GM21723 (cell line): ENCODE results near the gene CTPS2.
"Not testable (repeated sequence)": the region's sequence is repeated elsewhere in the genome, so short reads cannot be mapped to it uniquely, and the experiment has no call there.

Experiments used
- ATAC-seq: cut with Tn5 transposase; IDR thresholded peaks from one replicate; pipeline ENCODE4 v1.9.1; 2021; ENCODE audit warnings: mild to moderate bottlenecking, moderate library complexity; ENCODE audit not compliant: unreplicated experiment

Gene CTPS2

DNA sequence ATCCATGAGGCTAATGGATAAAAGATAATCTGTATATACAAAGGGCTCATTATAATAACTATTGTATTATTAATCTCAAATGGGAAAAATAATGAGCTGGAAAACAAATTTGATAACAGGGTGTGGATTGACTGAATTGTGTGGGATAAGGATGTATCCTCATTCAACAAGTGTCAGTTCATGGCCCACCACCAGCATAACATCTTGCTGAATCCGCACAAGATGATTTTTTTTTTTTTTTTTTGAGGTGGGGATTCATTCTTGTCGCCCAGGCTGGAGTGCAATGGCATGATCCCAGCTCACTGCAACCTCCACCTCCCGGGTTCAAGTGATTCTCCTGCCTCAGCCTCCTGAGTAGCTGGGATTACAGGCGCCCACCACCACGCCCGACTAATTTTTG is 3.2 kb upstream of the CTPS2 start:
- ATAC-seq = not testable (repeated sequence)

DNA sequence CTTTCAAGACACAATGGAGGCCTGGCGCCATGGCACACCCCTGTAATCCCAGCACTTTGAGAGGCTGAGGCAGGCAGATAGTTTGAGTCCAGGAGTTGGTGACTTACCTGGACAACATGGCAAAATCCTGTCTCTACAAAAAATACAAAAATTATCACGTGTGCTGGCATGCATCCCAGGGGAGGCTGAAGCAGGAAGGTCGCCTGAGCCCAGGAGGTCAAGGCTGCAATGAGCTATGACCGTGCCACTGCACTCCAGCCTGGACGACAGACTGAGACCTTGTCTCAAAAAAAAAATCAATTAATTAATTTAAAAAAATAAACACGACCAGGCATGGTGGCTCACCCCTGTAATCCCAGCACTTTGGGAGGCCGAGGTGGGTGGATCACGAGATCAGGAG is 2.0 kb upstream of the CTPS2 start:
- no peak for ATAC-seq

DNA sequence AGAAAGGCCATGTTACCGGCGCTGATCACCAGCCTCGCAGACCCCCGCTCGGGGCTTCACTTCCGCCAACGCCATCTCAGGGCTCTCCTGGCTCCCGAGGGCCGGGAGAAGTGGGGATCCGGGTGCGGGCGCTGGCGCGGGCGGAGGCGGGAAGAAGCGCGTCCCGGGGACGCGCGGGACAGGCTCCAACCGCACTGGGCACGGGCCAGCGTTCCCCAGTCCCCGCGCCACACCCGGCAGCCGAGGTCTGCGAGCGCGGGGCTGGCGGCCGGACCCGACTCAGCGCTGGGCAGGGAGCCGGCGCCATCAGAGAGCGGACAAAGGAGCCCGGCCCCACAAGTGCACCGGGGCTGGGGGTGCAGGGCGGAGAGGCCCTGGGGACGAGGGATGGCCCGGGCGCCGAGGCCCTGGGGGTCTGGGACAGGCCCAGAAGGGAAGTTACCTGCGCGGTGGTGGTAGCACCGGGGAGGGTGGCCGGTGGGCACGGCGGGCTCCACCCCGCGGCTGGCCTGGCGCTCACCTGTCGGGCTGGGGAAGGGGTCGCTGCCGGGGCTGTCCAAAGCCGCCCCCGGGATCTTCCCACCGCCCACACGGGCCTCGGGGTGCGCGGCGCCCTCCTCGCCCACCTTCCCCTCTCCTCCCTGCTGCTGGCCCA is 449 bp downstream of the CTPS2 start:
- ATAC-seq = peak; percentile 41

DNA sequence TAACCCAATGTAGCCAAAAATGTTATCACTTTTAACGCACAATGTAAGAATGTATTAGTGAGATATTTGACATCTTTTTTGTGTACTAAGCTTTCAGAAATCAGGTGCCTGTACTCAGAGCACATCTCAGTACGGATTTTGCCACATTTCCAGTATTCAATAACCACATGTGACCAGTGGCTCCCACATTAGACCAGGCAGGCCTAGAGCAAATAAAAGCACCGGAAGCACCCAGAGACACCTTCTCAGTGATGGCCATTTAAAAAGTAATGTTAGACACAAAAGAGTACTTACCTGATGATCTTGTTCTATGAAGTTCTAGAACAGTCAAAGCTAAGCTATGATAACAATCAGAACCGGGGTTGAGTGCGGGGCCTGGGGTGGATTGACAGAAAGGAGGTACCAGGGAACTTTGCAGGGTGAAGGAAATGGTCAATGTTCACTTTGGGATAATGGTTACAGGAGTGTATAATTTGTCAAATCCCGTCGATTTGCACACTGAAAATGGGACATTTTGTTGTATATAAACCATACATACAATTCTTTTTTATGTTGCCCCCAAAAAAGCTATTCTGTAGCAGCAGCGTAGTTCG is 1.2 kb downstream of the CTPS2 start:
- ATAC-seq = peak; percentile 34

DNA sequence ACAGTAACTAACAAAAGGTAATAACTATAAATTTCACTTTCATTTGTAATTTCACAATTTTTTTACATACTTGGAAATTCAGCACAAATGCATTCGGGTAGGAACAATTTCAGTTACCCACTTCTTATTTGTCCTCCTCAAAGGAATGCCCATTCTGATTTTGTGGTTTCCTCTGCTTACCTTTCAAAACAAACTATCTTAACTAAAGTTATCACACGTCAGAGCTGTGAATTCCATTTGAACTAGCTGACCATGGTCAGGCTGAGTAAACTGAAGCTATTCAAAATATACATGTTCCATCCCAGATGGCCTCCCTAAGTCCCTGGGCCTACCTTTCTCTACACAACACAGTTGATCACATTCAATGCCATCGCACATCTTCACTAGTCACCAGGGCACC is 4.5 kb downstream of the CTPS2 start:
- ATAC-seq = no peak

DNA sequence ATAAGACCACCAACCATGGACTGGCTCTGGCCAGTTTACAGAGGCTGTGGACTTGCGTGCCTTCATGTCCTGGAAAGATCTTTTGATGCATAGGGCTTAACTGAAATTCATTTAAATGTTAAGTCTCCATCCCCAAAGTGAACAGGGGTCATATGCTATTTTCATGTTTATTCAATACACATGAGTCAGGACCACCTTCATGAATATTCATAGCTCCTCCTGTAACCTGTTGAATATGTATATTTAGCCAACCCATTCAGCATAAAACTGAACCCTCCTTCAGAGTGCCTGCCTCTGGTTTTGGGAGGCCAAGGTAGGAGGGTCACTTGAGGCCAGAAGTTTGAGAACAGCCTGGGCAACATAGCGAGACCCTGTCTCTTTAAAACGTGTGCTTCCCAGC is 7.1 kb downstream of the CTPS2 start:
- no peak for ATAC-seq

DNA sequence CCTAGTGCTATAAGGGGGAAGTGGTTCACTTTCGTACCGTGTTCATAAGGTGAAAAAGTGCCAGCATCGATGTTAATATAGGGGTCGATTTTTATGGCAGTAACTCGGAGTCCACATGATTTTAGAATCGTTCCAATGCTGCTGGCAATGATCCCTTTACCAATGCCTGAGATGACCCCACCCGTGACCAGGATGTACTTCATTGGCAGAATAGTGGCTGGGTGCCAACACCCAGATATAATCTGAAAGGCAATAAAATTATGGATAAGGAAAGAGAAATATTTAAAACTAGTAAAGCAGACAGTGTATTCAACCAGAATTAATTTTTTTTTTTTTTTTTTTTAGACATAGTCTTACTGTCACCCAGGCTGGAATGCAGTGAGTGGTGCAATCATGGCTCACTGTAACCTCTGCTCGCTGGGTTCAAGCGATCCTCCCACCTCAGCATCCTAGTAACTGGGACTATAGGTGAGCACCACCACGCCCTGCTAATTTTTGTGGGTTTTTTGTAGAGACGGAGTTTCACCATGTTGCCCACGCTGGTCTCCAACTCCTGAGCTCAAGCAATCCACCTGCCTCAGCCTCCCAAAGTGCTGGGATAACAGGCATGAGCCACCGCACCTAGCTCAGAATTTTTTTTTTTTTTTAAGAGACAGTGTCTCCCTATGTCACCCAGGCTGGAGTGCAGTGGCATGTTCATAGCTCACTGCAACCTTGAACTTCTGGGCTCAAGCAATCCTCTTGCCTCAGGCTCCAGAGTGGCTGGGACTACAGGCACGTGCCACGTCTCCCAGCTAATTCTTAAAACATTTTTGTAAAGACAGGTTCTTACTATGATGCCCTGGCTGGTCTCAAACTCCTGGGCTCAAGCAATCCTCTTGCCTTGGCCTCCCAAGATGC is 9.5 kb downstream of the CTPS2 start:
- no peak for ATAC-seq

DNA sequence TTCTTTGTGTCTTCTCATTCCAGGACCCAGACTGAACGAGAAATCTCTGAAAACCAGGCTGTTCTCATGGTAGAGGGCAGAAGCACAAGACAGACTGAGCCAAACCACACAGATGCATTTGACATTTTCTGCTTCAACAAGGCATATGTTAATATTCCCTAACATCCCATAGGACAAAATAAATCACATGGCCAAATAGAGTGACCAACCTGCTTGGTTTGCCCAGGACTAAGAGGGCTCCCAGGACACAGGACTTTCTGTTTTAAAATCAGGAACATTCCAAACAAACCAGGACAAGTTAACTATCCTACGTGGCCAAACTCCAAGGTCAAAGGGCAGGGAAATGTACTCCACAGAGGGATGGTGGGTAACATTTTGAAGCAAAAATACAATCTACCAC is 11.7 kb downstream of the CTPS2 start:
- no peak for ATAC-seq

DNA sequence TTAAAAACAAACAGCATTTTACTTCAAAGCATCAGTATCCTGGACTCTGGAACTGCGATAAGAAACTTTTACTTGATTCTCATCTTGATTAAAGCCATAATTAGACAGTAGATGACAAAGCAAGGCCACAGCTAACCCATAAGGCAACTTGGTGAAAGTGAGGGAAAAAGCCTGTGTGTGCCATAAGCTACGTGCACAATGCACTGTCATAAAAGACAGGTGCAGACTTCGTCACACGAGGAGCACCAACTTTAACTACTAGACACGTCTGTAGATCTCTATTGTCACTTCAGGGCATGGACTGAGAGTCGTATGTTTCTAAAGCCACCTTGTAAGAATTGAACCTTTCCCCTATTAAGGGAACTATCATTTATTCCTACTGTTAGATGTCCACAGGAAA is 13.1 kb downstream of the CTPS2 start:
- no peak for ATAC-seq

DNA sequence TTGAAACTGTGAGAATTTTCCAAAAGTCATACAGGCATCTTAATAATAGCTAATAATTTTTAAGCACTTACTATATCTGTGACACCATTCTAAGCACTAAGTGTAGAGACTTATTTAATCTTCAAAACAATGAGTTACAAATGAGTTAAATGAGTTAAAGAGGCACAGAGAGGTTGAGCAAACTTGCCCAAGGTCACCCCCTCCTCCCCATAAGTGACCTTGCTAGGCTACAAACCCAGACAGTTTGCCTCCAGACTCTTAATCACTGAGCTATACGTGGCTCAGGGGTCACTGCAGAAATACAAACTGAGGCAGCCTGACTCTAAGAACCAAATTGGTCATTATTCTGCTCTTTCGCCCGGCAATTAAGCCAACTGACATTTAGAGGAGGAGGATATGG is 15.5 kb downstream of the CTPS2 start:
- no peak for ATAC-seq

DNA sequence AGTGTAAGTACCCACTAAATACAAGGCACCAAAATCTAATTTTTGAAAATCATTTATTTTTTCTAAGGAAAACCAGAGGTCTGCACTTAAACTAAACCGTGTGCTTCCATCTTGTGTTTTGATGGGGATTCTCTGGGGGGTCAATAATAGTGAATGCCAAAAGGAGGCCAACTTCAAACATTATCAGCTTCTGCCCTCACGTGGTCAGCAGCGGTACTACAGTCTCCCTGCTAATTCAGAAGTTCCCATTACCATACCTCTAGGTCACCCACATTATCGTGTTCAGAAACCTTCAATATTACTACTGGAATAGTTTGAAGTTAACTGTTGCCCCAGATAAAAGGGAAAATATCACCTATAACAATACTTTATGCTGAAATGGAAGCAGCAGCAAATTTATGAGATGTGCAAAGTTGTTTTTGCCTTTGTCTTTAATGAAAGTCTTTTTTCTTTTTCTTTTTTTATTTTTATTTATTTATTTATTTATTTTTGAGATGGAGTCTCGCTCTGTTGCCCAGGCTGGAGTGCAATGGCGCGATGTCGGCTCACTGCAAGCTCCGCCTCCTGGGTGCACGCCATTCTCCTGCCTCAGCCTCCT is 17.3 kb downstream of the CTPS2 start:
- peak; percentile 62 for ATAC-seq

DNA sequence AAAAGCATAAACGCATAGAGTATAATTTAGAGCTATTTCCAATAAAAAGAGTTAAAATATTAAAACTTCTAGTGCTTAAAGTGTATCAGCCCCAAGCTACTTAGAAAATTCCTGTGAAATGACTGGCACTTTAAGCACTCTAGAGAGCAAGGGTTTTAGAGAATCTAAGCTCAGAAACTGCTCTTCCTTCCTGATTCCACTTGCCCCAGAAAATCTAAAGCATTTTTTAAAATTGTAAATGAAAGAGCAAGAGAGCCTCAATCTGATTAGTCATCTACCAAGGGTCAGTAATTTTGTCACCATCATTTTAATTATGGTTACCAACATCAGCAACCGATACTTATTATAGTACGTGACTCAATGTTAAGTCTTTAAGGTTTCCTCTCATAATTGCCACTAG is 25.0 kb downstream of the CTPS2 start:
- no peak for ATAC-seq

DNA sequence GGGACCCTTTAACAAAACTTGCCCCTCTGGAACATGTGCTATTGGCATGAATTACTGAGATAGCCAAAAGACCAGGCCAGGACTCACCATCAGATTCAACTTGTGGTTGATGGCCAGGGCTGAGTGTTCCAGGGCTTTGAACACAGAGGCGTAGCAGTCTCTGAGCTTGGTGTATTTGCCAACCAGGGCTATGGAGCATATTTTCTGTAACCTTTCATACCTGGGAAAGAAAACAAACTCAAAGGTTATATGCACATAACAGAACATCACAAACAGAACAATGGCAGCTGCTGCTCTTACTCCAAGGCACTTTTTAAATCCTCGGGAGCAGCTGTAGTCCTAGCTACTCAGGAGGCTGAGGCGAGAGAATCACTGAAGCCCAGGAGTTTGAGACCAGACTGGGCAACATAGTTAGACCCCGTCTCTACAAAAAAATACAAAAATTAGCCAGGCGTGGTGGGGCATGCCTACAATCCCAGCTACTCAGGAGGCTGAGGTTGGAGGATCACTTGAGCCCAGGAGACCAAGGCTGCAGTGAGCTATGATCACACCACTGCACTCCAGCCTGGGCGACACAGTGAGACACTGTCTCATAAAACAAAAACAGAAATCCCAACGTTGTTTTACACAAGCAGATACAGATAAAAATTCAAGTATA is 29.3 kb downstream of the CTPS2 start:
- no peak for ATAC-seq

DNA sequence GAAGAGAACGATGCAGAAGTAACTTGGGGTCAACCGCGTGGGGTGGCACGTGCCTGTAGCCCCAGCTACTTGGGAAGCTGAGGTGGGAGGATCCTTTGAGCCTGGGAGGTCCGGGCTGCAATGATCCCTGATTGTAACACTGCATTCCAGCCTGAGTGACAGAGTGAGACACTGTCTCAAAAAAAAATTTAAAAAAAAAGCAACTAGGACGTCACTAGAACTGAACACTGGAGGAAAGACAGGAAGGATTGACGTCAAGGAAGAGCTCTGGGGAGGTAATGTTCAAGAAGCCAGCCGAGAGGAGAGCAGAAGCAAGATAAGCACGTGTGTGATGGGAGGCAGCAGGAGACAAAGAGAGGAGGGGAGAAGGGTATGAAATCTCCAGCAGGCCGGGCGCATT is 33.8 kb downstream of the CTPS2 start:
- ATAC-seq = no peak

DNA sequence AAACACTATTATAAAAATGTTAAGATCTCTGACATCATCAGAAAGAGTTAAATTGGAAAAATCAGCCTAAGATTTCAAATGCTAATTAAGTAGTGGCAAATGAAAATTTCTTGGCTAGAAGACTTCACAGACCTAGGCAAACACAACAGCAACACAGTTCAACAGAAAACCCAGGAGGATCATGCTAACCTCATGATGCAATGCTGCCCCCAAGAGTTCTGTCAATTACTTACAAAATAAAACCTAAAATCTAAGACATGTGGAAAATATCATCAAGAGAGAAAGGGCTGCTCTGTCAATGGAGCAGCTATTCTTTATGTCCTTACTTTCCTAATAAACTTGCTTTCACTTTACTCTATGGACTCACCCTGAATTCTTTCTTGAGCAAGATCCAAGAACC is 41.5 kb downstream of the CTPS2 start:
- no peak for ATAC-seq

DNA sequence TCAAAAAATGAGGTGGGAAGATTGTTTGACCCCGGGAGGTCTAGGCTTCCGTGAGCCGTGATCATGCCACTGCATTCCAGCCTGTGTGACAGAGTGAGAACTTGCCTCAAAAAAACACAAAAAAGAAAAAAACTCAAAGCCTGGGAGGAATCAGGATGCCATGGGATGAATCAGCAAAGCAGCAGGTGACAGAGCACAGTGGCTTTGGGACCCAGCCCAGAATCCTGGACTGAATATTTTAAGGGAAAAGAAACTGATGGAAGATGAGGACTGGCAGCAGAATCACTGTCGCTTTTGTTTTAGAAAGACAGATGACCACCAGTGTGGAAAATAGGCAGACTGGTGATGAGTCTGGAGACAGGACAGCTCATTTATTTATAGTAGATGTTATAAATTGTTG is 45.9 kb downstream of the CTPS2 start:
- no peak for ATAC-seq

DNA sequence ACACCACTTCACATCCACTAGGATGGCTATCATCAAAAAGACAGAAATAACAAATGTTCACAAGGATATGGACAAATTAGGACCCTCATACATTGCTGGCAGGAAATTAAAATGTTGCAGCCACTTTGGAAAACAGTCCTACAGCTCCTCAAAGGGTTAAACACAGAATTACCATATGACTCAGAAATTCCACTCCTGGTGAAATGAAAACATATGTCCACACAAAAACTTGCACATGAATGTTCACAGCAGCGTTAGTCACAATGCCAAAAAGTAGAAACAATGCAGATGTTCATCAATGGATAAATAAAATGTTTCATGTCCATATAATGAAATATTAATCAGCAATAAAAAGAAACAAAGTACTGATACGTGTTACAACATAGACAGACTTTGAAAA is 47.4 kb downstream of the CTPS2 start:
- ATAC-seq = no peak

DNA sequence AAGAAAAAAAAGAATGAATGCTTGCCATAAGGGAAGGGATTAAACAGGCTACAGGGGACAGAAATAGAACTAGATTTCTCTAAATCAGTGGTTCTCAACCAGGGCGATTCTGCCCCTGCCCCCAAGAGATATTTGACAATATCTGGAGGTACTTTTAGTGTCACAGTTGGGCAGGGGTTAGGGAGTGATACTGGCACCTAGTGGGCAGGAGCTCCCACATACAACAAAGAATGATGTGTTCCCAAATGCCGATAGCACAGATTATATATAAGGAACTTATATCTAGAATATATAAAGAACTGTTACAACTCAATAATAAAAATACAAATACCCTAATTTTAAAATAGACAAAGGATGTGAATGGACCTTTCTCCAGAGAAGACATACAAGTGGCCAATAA is 47.8 kb downstream of the CTPS2 start:
- ATAC-seq = no peak

DNA sequence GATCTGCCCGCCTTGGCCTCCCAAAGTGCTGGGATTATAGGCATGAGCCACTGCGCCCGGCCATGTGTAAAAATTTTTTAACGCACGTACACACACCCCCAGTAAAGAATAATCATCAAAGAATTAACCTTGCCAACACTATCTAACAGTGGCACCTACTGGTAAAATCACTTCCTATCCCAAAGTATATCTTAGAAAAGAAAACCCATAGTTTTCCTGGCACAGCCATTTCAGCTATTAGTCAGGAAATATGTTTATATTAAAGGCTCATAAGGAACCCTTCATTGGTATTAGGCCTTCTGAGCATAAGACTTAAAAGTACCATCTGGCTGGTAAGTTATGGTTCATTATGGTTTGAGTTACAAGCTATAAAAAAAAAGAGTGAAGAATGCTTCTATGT is 48.4 kb downstream of the CTPS2 start:
- no peak for ATAC-seq

DNA sequence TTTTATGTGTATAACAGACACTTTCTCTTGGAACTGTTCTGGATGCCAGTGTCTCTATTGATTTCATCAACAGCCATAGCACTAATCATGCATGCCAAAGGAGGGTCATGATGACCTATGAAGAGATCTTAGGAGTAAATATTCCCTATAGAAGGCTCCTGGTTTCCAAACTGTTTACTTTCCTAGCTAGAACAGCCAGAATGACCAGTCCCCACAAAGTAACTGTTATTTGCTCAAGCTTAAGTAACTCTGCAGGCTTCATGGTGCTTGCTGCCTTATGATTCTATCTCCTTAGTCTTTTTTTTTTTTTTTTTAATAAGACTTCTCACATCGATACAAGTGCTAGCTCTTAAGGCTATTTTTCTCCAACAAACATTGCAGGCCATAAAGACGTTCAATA is 50.1 kb downstream of the CTPS2 start:
- no peak for ATAC-seq

DNA sequence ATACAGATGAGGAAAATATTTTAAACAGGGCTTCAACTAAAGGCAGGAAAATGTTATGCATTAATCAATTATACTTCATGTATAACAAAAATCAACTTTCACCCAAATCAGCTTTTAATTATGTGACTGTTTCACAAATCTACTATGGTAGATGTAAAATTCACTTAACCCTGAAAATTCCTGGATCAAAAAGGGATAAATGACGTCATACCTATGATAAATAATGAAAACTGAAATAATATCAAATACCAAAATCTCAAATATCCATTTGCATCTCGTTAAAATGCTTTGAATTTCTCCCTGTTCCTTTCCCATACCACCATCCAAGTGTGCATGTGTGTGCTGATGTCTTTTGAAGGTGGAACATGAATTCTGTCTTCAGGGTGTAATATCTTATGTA is 51.0 kb downstream of the CTPS2 start:
- no peak for ATAC-seq
